ENCODE results near the gene PYGM. TPM values are rescaled to one million over a fixed set of nuclear protein-coding genes. Genes with fewer than 3 reads are reported as not detected.

PYGM gene
- total and polyA plus RNA-seq, 2 of the 8 experiments (the other 6 are each of a cell fraction or from before 2014, with no cell fraction given) = 9.6 to 10.0 TPM

GRCh38 chr11:64804346-64805210 lies 44.8 kb upstream of the PYGM start:
- Histone ChIP-seq H4K20me1 (replicated peaks in 1 of 2; ENCODE audit: control insufficient read depth in 1 of 2, insufficient read depth in 2 of 2, low read length in 2 of 2) (peaks cover 0 to 11% of the 10 kb centered on the region in 2 experiments), H3K4ac (replicated peaks; ENCODE audit: insufficient read length, low read depth, low read length) (no peak overlapping the region), H2BK15ac (ENCODE audit: low read length) (no peak overlapping the region), H3K4me2 (ENCODE audit: insufficient read depth in 1 of 2, low read depth in 2 of 2, low read length in 2 of 2) (peak overlapping the region; percentile 79 to 90), H3K4me1 (replicated peaks in 1 of 4; ENCODE audit: control insufficient read depth in 3 of 4, insufficient read depth in 4 of 4, low read length in 3 of 4) (peaks cover 0 to 15% (median 8%) of the 10 kb centered on the region in 4 experiments; a peak in 6 of 7 replicates), H3K4me3 (ENCODE audit: extremely low read depth in 1 of 4, insufficient read depth in 2 of 4, low read depth in 3 of 4, low read length in 4 of 4) (peak overlapping the region; percentile 53 to 77 (median 66); a peak in 4 of 8 replicates), H4K91ac (replicated peaks; ENCODE audit: insufficient read length, low read length) (no peak overlapping the region), H2AFZ (ENCODE audit: low read length) (no peak overlapping the region), H3K23ac (ENCODE audit: insufficient read length) (no peak overlapping the region), H4K5ac (ENCODE audit: insufficient read length, low read depth, low read length) (no peak overlapping the region), H3K79me1 (ENCODE audit: low read depth, low read length) (peaks cover 2% of the 10 kb centered on the region), H3K27me3 (replicated peaks in 1 of 4; ENCODE audit: control insufficient read depth in 3 of 4, extremely low read depth in 1 of 4, insufficient read depth in 3 of 4, low read length in 3 of 4) (no peaks in the 10 kb centered on the region), H3K14ac (ENCODE audit: insufficient read length) (no peak overlapping the region), H3K56ac (replicated peaks; ENCODE audit: insufficient read length, low read depth, low read length) (no peak overlapping the region), H3K36me3 (ENCODE audit: control insufficient read depth in 2 of 4, insufficient read depth in 4 of 4, low read length in 3 of 4) (peaks cover 7 to 14% (median 10%) of the 10 kb centered on the region in 4 experiments; a peak in 6 of 8 replicates), H3K9me3 (ENCODE audit: insufficient read depth in 2 of 2, low read depth in 1 of 2, low read length in 1 of 2) (no peaks in the 10 kb centered on the region), H3K18ac (ENCODE audit: extremely low read depth, low read length) (no peak overlapping the region), H2AK5ac (ENCODE audit: low read depth, low read length) (no peak overlapping the region), H3K23me2 (ENCODE audit: low read depth, low read length) (peaks cover 13% of the 10 kb centered on the region; the same call in 1 of the 2 replicates), H4K8ac (ENCODE audit: extremely low read depth, insufficient read depth, low read length) (no peak overlapping the region), H2BK12ac (ENCODE audit: low read depth, low read length) (no peak overlapping the region), H3K27ac (ENCODE audit: low read depth, low read length) (0 out of 2 replicates have a peak overlapping the region, but pooled peaks have one; percentile 57), H2BK20ac (ENCODE audit: low read length) (no peak overlapping the region), H3K79me2 (ENCODE audit: control insufficient read depth in 1 of 2, insufficient read depth in 2 of 2, low read length in 2 of 2) (no peaks in the 10 kb centered on the region; a peak in 1 of 4 replicates), H3K9ac (replicated peaks in 1 of 4; ENCODE audit: extremely low read depth in 1 of 4, low read depth in 3 of 4, low read length in 3 of 4) (no peak overlapping the region), H2BK120ac (replicated peaks; ENCODE audit: low read depth, low read length) (no peak overlapping the region), H2BK5ac (ENCODE audit: low read depth, low read length) (no peak overlapping the region)
- ChIA-PET POLR2A (ENCODE audit: partially characterized antibody) (interaction anchor here (0.7 to 2.2 kb wide), 10 partner anchors 10 to 292 kb away, joined by 3 to 6 read pairs (median 4); partner anchors contain the start of genes EHD1 and VPS51), CTCF (ENCODE audit: partially characterized antibody) (interaction anchor here (0.8 to 2.4 kb wide), 15 partner anchors 8 to 399 kb away, joined by 3 to 18 read pairs (median 4); no protein-coding TSS in a partner anchor)
- WGBS, 2 experiments (ENCODE audit: extremely low coverage in 1 of 2, insufficient coverage in 1 of 2, insufficient read length in 1 of 2, insufficient replicate concordance in 2 of 2, low coverage in 1 of 2, low lambda C conversion rate in 2 of 2, missing lambda C conversion rate in 1 of 2) = 84% methylated on average over 25 of the region's 41 CpGs; no CpG with 5 or more reads in 1 of the 2 experiments
- FAIRE-seq = no peak
- peak in 2 of 3 experiments; percentile 53 to 60; a peak in 3 of 4 replicates for TF ChIP-seq CTCF (IDR thresholded peaks at IDR 0.05; ENCODE audit: control extremely low read depth in 1 of 3, insufficient read depth in 1 of 3, low read depth in 1 of 3, low read length in 3 of 3)
- TF ChIP-seq RAD21 (IDR thresholded peaks at IDR 0.05 in 1 of 2, conservative IDR thresholded peaks at IDR 0.05 in 1 of 2; ENCODE audit: low read depth in 2 of 2, low read length in 2 of 2) = peak in 1 of 2 experiments; percentile 32; a peak in 1 of 4 replicates
- no peak for TF ChIP-seq ZNF274 (IDR thresholded peaks at IDR 0.05; ENCODE audit: borderline replicate concordance, extremely low read depth, low read length)
- no peak for DNase-seq (ENCODE audit: low read depth in 1 of 2, low spot score in 2 of 2)
